HK-2 (cell line): ENCODE data around the gene MATCAP1.

Source experiments
- DNase-seq: peaks from one replicate; pipeline ENCODE4 v3.0.0-alpha.2; 2018; ENCODE audit not compliant: unreplicated experiment

The MATCAP1 gene

DNA sequence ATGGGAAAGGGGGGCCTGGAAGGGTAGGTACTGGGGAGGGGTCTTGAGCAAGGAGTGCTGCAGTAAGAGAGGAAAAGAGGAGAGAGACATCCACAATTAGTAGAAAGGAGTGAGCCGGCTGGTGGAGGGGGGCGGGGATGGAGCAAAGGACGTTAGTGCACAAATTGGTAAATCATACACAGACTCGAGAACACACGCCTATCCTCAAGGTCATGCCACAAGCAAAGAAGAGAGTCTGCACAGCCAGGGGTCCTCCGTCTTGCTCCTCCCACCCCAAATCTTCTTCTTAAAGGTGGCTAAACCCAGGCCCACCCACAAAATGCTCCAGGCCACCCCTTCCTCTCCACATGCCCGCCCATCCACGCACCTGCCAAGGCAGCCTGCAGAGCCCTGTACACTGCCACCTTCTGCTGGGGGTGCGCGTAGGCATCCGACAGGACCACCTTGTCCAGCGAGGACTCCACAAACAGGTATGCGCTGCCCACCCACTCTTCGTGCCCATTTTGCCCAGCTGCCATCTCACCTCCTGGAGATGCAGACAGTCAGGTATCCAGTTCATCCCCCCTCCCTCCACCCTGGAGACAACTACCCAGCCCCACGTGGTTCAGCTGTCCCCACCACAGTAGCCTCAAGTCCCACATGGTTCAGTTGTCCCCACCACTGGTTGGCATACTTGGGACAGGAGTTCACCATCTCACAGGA is 27.5 kb downstream of the MATCAP1 start:
- no peak for DNase-seq

DNA sequence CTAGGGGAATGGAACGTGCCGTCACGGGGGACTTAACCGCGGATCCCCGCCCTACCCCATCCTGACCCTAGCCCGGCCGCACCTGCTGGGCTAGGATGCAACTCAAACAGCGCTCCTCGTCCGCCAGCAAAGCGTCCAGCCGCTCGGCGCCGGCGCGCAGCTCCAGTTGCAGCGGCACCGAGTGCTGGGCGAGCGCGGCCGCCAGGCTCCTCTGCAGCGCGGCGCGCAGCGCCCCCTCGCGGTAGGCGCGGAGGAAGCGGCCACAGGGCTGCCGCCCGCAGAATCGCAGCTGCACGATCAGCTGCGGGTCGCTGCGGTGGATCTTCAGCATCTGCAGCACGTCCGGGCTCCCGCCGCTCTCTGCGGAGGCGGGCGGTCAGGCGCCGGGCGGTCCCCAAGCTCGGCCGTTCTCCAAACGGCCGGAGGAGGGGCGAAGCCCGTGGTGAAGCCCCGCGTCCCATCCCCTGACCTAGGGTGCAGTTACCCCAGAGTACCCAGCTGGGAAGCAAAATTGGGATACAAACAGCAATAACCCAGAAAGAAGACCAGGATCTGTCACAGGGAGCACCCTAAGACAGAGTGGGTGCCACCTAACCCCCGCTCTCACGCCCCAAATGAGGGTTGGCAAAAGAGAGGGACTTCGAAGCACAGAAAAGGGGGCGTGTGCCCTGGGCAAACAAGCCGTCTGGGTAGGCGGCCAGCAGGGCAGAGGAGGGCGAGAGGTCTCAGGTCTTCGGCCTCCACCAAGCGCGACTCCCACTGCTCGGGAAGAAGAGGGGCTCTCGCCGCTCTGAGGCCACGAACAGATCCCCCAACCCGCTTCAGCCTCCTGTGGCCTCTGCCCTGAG is 28.2 kb downstream of the MATCAP1 start:
- DNase-seq = peak; percentile 75

DNA sequence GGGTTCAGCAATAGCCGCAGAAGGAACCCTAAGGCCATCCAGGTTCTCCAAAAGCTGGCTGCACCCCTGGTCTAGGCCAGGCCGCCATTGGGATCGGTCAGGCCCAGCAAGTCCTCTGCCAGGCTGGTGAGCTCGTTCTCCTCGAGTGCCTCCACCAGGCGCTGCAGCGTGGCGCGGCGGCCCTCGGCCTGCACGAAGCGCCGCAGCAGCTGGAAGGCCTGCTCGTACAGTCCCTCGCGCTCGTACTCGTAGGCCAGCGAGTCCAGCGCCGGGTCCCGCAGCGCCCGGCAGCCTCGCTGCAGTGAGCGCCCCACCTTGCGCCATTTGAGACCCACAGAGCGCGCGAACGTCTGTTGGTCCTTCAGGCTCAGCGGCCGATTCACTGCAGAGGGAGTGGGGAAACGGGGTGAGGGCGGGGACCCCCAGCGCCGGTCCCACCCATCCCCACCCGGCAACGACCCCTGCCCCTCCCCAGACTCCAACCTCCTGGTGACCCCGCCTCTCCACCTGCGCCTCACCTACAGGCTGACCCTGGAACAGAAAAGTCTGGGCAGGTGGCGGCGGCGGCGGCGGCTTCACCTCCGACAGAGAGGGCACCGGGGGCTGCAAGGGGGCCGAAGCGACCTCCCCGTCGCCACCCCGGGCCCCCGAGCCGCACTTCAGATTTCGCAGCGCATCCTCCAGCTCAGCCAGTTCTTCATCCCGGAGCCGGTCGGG is 29.0 kb downstream of the MATCAP1 start:
- no peak for DNase-seq

DNA sequence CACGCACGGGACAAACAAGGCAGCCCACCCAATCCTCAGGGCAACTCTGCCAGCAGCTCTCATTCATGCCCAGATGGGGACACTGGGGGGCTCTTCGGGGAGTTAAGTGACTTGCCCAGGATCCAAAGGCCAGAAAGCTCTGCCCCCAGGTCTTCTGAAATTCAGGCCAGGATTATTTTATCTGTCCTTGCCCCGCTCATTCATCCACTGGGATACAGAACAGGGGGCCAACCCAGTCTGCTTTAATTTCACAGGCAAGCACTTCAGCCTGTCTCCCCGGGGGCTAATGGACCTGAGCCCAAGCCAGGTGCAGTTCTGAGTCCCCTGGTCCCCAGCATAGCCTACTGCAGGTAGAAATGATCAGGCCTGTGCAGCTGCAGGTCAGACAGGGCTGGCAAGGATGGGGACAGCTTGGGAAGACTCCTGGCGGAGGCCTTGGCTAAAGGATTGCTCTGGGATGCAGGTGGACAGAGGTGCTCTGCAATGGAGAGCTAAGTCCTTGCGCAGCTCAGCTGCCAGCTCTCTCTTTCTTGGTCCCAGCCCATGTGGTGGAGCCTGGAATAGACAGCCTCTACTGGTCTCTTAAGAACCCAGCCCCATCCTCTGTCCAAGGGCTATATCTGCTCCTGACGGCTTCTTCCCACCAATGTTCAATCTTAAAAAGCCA is 32.2 kb downstream of the MATCAP1 start:
- DNase-seq = no peak

DNA sequence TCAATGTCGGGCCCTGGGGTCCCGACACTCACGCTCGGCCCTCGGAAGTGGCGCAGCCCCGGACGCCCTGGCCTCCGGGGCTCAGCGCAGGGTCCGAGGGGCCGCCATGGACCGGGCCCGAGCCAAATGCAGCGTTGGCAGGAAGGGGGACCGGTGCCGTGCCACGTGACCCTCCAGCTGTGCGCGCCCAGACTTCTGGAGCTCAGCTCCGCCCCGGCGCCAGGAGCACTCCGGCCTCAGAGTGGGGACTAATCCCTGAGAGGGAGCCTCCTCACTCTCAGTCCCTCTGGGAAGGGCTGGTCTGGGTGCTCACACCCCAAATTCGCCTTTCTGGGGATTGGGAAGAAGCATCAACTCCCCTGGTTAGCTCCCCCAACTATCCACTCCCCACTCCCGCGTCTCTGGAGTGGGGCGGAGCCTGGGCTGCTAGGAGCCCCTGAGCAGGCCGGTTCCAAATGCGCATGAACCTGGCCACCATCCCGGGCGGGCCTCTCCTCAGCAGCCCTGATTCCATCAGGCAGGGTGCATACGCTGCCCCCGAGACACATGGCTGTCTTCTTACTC is 32.8 kb downstream of the MATCAP1 start, which contains the start of gene B3GNT9:
B3GNT9 (minus strand) TSS at position 166 of the 564 bp plus-strand sequence. CDS start 513 bp downstream, outside the sequence.
- DNase-seq = peak; percentile 41

DNA sequence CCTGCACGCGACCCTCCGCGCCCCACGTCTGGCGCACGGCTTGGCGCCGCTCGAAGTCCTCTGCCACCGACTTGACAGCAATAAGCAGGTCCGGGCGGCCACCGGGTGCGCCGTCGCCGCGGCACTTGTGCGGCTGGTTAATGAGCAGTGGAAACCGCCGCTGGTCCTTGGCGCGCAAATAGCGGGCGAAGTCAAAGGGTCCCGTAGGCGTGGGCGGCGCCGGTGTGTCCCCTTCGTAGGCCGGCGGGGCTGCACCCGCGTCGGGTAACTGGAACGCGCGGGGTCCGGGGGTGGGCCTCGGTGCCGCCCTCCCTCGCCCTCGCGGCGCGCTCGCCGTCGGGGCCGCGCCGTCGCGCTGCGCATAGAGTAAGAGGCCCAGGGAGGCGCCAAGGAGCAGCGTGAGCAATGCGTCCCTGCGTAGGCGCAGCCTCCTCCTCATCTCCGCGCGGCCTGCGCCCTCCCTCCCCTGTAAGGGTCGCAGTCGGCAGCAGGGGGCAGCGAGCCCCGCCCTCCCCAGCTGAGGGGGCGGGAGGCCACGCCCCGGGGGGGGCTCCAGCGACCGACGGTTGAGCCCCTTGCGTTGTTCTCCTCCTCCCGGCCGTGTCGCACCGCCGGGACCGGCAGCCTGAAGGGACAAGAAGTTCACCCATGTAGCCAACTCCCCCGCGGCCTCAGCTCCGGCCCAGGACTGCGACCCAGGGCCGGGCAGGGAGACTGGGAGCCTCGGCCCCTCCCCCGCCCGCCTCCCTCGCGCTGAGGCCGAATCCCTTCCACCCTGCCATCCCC is 33.5 kb downstream of the MATCAP1 start:
- DNase-seq = no peak

DNA sequence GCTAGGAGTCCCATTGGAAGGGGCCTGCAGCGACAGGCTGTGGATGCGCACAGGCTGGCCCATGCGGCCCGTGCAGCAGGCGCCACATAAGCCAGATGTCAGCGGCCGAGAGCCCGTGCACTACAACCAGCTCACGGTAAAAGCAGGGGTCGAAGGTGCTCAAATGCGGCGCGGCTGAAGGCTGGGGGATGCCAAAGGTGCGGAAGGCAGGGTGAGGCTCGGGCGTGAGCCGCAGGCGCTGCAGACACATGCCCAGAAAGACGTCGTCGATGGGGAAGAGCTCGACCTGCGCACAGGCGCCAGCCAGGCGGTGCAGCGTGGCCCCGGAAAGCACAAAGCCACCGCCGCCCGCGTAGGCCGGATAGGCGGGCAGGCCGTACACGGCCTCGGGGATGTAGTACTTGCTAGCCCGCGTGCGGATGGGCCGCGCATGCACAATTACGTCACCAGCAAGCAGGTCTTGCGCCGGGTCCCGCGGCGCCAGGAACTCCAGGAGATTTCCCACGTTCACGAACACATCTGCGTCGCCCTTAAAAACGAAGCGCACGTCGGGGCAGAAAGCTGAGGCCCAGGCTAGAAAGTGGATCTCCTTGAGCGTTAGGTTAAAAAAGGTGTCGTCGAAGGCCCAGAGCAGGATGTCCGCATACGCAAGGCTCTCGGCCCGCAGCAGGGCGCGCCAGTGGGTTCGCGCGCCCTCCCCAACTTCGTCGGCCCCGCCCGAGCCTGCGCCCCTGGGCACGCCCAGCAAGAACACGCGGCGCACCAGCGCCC is 34.3 kb downstream of the MATCAP1 start:
- DNase-seq = no peak

DNA sequence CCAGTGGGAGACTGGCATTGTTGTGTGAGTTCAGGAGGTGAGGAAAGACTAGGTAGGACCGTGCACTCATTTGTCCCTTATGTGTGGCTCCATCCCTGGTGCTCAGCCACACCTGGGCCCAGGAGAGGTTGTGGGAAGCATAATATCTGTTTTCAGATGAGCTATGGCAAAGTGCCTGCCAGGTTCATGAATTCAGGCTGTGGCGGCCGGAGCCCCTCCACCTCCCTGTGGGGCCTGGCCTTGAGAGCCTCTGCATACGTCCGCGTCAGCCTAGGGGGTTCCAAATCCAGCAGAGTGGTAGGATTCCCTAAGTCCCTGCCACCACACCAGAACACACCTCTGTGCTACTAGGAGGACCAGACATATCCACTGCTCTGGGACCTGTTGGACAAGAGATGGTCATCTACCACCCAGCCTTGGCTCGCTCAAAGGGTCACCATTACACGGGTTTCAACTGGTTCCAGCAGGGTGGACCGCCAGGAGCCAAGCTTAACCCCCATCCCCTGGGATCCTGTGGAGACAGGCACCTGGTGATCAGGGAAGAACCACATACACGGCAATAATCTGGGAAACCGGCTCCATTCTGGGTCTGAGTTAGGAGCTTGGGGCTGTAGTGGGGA is 35.0 kb downstream of the MATCAP1 start:
- DNase-seq = no peak

DNA sequence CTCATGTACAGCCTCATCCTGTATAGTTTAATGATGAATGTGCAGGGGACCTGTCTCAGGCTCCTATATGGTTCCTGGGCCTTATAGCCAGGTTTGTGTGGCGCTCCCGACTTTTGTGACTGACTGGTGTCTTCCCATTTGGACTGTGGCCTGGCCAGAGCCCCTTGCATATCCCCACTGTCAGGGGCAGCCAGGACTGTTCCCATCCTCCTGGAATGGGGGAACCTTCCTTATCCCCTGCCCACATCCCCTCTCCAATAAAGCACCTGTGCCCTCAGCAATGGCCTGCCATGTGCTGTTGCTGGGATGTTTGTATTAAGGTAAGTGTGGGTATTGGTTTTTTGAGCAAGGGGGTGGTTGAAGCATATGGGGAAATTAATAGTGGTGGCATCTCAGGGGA is 35.5 kb downstream of the MATCAP1 start:
- no peak for DNase-seq

DNA sequence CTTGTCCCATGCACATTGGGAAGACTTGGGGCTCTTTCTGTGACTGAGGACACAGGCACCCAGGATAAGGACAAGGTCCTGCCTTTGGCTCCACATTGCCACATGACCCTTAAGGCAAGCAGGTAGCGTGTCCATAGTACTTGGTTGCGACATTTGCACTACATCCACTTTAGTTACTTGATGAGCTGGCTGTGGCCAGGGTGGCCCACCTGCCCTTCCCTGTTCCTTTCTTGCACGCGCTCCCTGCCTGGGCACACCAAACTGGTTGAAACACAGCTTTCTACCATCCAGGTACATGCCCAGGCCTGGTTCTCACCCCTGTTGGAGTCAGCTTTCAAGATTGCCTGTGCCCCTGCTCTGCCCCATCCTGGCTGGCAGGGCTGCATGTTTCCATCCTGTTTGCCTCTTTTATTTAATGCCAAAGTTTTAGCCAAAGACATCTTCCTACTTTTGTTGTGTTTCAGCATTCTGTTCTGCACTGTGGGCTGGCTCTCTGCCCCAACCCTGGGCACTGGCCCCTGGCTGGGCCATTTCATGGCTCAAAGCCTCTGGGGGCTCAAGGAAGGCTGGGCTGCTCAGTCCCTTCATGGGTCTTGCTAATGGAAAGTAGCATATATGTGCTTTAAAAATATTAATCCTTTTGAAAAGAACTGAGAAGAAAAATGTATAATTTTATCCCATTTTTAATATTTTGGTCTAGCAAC is 36.2 kb downstream of the MATCAP1 start:
- DNase-seq = no peak

DNA sequence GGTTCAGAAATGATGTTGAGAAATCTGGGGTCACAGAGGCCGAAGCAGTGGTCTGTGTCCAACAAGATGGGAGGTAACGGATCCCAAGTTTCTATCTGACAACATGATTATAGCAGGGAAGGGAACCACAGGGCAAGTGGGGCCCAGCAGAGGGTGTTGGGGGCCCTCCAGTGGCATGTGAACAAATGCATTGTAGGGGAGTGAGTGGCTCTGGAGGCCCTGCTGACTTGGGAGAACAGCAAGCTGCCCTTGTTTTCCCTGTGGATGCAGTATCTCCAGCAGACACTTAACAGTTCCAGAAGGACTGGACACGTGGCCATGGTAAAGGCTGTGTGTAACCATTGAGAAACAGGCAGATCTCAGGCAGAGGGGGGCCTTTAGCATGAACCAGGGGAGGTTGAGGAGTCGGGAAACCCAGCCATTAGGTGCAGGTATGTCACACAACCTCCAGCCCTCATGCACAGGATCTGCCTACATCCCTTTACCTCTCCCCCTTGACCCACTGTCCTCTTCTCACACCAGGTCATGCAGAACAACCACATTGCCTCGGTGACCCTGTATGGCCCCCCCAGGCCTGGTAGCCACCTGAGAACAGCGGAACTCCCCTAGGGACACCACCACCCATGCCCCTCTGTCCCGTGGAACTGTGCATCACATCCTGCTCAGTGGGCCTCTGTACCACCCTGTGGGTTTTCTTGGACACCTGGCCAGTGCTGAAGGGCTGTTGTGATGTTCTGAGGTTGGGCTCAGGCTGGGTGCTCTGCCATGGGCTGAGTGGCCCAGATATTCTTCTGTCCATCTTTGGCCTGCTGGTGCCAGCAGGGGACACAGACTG is 37.0 kb downstream of the MATCAP1 start:
- no peak for DNase-seq

DNA sequence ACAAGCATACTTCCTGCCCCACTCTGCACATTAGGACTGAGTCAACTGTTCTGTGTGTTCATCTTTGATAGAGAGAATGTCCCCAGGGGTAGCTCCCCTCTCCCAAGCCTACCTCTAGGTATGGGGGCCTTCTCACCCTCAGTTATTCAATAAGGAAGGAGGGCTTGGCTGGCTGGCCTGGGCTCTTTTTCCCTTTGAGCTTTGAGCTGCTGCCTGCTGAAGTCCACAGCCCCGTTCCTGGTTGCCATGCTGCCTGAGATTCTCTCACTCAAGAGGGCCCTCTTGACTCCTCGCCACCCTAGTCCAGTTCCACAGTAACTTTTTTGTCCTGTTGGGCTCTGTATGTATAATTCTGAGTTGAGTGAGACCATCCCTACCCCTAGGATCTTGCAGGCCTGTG is 38.0 kb downstream of the MATCAP1 start:
- no peak for DNase-seq

DNA sequence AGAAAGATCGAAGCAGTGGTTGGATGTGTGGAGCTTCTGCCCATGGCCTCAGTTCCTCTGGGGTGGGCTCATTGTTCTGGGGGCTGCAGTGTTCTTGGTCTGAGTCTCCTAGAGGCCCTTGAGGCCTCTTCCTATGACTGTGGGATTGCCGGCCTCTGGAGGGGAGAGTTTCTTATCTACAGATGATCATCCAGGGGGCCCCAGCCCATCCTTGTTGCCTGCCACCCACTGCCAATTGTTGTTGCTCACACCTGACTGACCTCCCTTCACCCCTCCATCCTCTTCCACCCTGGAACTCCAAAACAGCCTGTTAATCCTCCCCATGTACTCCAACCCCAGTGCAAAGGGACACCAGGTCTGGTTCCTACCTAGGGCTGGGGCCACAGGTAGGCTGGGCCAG is 38.8 kb downstream of the MATCAP1 start:
- no peak for DNase-seq

DNA sequence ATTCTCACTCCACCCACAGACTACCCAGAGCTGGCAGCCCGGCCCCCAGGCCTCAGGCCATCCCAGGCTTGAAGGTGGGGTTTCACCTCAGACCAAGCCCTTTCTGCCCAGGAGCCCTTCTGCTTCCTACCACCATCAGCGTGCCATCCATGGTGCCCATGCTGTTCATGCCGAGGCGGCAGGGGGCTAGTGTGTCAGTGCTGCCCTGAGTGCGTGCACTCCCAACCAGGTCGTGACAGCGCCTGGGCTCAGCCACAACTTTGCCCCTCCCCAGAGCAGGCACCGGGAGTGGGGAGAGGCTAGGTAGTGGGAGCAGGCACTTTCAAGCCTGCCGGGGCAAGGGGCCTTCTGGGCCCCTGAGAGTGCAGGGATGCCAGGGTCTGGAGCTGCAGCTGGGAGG is 41.4 kb downstream of the MATCAP1 start:
- DNase-seq = no peak

DNA sequence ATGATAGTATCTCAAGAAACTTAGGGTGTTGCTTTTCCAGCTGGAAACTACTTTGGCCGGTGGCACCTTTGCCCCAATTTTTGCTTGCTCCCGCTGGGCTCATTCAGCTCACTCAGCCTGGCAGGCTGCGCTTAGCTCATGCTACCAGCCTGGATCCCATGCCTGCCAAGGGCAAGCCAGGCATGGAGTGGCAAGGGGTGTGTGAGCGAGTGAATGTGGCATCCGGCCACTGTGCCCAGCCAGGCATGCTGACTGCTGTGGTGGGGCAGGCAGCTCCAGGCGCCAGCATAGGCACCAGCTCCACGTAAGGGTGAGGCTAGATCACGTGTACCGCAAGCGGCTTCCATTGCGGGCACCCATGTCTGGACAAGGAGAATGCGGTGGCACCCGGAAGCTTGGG is 42.4 kb downstream of the MATCAP1 start:
- DNase-seq = no peak

DNA sequence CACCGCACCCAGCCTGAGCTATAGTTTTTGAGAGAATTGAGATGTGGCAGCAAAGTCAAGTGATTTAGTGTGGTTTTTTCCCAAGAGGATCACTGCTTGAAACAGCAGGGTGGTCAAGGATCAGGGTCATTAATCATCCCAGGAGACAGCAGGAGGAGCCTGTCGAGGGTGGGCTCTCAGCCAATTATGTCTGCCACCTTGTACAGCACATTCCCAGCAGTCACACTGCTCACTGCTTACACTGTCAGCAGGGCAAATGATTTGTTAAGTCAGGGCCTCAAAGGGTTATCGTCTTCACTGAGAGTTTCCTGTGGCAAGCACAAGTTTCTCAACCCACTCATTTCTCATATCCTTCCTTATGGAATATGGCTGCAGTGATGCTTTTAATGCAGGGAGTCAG is 46.2 kb downstream of the MATCAP1 start:
- peak; percentile 75 for DNase-seq

DNA sequence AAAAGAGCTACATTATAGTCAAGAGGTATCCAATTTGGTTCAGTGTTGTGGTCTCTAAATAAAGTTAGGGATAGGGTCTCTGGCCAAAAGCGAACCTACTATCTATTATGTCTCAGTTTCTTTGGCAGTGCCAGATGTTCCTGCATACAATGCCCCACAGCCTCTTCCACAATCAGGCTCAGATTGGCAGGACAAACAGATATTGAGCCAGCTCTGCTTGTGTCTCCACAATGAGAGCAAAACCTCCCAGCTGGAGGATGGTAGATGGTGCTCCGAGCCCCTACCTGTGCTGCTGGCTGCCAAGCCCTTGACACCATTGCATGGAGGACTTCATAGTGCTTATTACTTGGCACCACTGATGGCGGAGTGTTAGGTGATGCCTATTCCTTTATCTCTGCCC is 54.3 kb downstream of the MATCAP1 start:
- no peak for DNase-seq

DNA sequence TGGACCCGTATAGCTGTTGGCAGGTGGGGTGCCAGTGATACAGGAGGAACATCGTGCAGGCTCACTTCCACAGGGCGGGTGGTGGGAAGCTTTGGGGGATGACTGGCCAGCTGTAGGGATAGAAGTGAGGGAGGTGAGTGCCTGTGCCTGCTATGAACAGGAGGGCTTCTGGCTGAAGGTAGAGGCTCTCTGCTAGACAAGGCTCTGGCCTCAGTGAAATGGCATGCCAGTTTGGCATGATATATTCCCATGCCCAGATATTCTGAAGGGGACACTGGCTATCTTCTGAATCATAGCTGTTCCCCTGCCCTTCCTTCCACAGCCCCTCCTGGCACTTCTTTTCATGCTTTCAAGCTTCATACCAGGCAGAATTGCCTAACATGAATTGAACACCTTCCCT is 54.9 kb downstream of the MATCAP1 start:
- DNase-seq = no peak
